GM19395 (cell line): ENCODE data around the gene ZFAND2B.
"Not testable (repeated sequence)": the region's sequence is repeated elsewhere in the genome, so short reads cannot be mapped to it uniquely, and the experiment has no call there.

Experiments used
- ATAC-seq: cut with Tn5 transposase; IDR thresholded peaks from one replicate; pipeline ENCODE4 v1.9.1; 2021; ENCODE audit warnings: mild to moderate bottlenecking, moderate library complexity; ENCODE audit not compliant: unreplicated experiment

ZFAND2B gene

DNA sequence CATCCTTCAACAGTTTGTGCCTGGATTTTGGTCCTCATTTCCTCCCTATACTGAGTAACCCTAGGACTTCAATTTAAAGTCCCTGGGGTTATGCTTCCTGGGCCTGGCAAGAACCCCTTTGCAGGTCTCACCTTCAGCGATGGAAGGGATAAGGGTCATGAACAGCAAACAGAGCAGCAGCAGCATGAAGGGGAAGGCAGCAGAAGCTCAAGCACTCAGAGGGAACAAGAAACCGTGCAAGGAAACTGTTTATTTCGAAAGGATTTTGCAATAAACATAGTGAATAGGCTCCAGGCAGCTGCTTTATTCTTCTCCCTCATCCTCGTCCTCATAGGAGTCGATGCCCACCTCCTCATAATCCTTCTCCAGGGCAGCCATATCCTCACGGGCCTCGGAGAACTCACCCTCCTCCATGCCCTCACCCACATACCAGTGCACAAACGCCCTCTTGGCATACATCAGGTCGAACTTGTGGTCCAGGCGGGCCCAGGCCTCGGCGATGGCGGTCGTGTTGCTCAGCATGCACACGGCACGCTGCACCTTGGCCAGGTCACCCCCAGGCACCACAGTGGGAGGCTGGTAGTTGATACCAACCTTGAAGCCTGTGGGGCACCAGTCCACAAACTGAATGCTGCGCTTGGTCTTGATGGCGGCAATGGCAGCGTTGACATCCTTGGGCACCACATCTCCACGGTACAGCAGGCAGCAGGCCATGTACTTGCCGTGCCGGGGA, 43.6 kb downstream of the ZFAND2B start:
- no peak for ATAC-seq

DNA sequence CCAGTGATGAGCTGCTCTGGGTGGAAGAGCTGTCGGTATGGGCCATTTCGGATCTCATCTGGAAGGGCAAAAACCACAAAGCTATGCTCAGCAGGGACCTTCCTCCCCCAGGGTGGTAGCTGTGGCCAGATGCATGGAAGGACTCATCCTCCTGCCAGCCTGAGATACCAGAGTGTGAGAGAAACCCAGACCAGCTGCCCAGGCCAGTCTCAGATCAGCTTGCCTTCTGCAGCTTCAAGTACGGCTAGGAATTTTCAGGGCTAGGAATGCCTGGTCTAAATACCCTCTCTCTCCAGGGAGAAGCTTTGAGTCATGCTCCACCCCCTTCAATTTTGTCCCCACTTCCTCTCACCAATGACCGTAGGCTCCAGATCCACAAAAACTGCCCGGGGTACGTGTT, 45.1 kb downstream of the ZFAND2B start:
- ATAC-seq: no peak

- ATAC-seq: no peak
These were observed 45.5 kb downstream of the ZFAND2B start for GRCh38 chr2:219252084-219252483.

DNA sequence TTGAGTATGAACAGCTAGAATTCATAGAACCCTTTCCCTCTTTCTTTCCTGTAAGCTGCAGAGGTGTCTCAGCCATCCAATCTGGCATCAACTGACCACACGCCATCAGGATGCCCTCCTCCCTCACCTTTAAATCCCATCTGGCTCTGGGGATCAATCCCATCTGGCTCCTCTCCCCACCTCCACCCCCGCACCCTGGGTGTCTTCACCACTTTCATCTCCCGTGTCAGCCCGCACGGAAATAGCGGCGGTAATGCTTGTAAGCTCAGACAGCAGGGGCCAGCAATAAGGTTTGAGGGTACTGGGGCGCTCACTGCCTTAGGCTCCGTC, 46.0 kb downstream of the ZFAND2B start:
- no peak for ATAC-seq

DNA sequence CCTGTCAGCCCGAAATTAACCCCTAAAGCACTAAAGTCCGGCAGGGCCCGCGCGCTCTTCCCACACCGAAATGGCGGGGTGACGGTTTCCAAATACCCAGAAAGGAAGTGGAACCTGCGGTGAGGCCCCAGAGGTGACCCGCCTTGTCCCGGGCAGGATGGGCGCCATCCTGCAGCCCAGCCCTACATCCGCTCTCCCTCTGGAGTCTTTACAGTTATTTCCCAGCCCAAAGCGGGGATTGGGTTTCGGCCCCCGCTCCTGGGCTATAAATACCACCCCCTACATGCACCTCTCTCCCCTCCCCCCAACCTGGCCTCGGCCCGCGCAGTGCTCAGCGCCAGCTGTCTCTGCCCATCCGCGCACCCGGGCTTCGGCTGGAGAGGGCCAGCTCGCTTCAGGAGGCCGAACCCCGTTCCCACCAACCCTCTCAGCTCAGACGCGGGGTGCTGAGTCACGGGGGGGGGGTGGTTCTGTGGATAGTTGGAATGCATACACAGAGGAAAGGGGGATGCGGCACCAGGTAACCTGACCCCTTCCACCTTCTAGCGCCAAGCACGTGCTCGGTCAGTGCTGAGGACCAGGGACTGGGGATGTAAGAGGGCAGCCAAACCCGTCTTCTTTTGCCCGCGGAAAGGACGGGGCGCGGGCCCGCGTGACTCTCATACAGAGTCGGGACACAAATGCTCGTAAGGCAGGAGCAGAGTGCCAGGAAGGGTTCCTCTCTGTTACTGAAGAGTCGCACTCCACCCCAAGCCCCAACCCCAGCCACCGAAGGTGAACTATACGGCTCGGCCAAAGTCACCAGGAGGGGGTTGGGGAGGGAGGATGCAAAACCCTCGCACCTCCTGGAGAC, 46.5 kb downstream of the ZFAND2B start, which contains the start of gene TUBA4B:
TSS of gene TUBA4B (plus strand) at position 344 of the 853 bp plus-strand sequence. CDS start at position 509, 165 bp downstream.
- peak; percentile 23 for ATAC-seq

GRCh38 chr2:219253753-219254589, 47.4 kb downstream of the ZFAND2B start, which contains the start of gene TUBA4A:
TSS of gene TUBA4A (minus strand) at chr2:219253918. CDS start at chr2:219253858, 60 bp downstream.
- peak; percentile 50 for ATAC-seq

GRCh38 chr2:219254590-219255201, 48.1 kb downstream of the ZFAND2B start:
- peak; percentile 35 for ATAC-seq

- ATAC-seq: not testable (repeated sequence)
These were observed 52.4 kb downstream of the ZFAND2B start for GRCh38 chr2:219258942-219259341.
